ENCODE data around the gene CD2.
A peak's percentile ranks its signal among the peaks of the same experiment; 100 is the strongest.

CD2 gene

DNA sequence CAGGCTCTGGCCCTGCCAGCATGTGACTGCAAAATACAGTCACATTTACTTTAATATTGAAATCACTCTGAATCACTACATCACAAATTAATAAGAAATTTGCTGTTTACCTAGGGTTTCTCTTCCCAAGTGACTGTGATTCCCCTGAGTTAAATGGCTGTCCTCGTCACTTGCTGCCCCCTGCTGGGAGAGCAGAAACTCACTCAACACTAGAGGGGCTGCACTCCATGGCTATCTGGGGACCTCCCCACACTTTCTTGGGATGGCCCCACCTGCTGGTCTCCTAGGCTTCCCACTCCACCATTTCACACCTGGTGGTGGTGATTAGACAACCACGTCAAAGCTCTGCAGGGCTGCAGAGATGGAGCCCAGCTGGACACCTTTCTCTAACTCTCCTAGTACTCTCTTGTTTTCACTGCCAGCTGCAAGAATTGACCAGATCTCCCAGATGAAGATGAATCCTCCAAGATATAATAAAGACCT, 63.4 kb downstream of the CD2 start:
- Histone ChIP-seq H3K27ac (replicated peaks; ENCODE audit: low read length) (no peak overlapping the region), H2BK120ac (ENCODE audit: low read depth, low read length) (no peak overlapping the region), H3K4ac (ENCODE audit: low read length) (no peak overlapping the region), H3K9me3 (replicated peaks in 1 of 2; ENCODE audit: control insufficient read depth in 2 of 2, insufficient read depth in 1 of 2, low read depth in 1 of 2, low read length in 2 of 2) (peaks cover 0 to 3% of the 10 kb centered on the region in 2 donors), H3K4me2 (ENCODE audit: insufficient read depth, low read length, poor library complexity, severe bottlenecking) (no peak overlapping the region), H2AFZ (ENCODE audit: low read length) (no peak overlapping the region), H2BK12ac (ENCODE audit: low read length) (no peak overlapping the region), H4K8ac (ENCODE audit: low read depth, low read length) (no peak overlapping the region), H3K14ac (ENCODE audit: low read length) (no peak overlapping the region), H3K79me1 (ENCODE audit: low read depth, low read length) (no peaks in the 10 kb centered on the region), H3K9ac (ENCODE audit: low read depth, low read length, poor library complexity) (no peak overlapping the region), H3K23ac (ENCODE audit: low read depth, low read length, poor library complexity) (no peak overlapping the region), H3K36me3 (replicated peaks in 1 of 2; ENCODE audit: control insufficient read depth in 2 of 2, insufficient read depth in 2 of 2, low read length in 2 of 2) (no peaks in the 10 kb centered on the region), H4K91ac (ENCODE audit: low read depth, low read length, poor library complexity) (no peak overlapping the region), H3K18ac (ENCODE audit: low read length) (no peak overlapping the region), H2BK5ac (ENCODE audit: low read length) (no peak overlapping the region), H2AK5ac (ENCODE audit: low read depth, low read length) (no peak overlapping the region), H3K4me1 (ENCODE audit: control insufficient read depth in 2 of 2, insufficient read depth in 1 of 2, low read depth in 1 of 2, low read length in 2 of 2) (no peaks in the 10 kb centered on the region), H3K27me3 (ENCODE audit: control insufficient read depth in 3 of 3, insufficient read depth in 3 of 3, low read depth in 1 of 3, low read length in 3 of 3) (no peaks in the 10 kb centered on the region), H3K4me3 (ENCODE audit: low read length in 2 of 2) (no peak overlapping the region), H2BK15ac (ENCODE audit: low read length) (no peak overlapping the region)
- WGBS, 2 donors (ENCODE audit: extremely low coverage in 2 of 2, insufficient read length in 2 of 2, insufficient replicate concordance in 1 of 2) = no CpG with 5 or more reads among the region's 2 CpGs
- DNase-seq (ENCODE audit: low spot score) = peak; percentile 9
